Mesothelial cell of epicardium (in vitro differentiated cells): Measurements from ENCODE around the gene PLCB1. TPM values are rescaled to one million over a fixed set of nuclear protein-coding genes. Genes with fewer than 3 reads are reported as not detected.

Source experiments
- DNase-seq, 2 experiments: peaks; one replicate each; pipeline ENCODE4 v3.0.0; 2021; ENCODE audit warnings: low spot score in 2 of 2; ENCODE audit not compliant: unreplicated experiment in 2 of 2
- H3K27ac Mint-ChIP-seq: 2 replicates; pipeline ENCODE4 v1.8.0; 2021; ENCODE audit warnings: mixed read lengths
- H3K27me3 Mint-ChIP-seq: 2 replicates; pipeline ENCODE4 v1.8.0; 2021; ENCODE audit warnings: low read depth, mixed read lengths
- H3K36me3 Mint-ChIP-seq: 2 replicates; pipeline ENCODE4 v1.8.0; 2021; ENCODE audit warnings: mixed read lengths
- H3K4me1 Mint-ChIP-seq: 2 replicates; pipeline ENCODE4 v1.8.0; 2021; ENCODE audit warnings: mixed read lengths
- H3K4me3 Mint-ChIP-seq: 2 replicates; pipeline ENCODE4 v1.8.0; 2021; ENCODE audit warnings: mild to moderate bottlenecking, moderate library complexity, mixed read lengths
- H3K9me3 Mint-ChIP-seq: 2 replicates; pipeline ENCODE4 v1.8.0; 2021; ENCODE audit warnings: mixed read lengths
- total RNA-seq: library from RNA; stranded (reverse); gene quantifications from 3 replicates; pipeline ENCODE4 v1.2.1, GENCODE V29; 2021
- TF ChIP-seq, protein P1 (sequence below): fragments of 200-600 bp; sonication (generic); IDR thresholded peaks from one replicate; pipeline ENCODE4 v1.5.0; 2021; ENCODE audit warnings: antibody characterized with exemption; ENCODE audit not compliant: unreplicated experiment

PLCB1 gene
- total RNA-seq, 1 donor from 2014 or later: 41.5 TPM

DNA sequence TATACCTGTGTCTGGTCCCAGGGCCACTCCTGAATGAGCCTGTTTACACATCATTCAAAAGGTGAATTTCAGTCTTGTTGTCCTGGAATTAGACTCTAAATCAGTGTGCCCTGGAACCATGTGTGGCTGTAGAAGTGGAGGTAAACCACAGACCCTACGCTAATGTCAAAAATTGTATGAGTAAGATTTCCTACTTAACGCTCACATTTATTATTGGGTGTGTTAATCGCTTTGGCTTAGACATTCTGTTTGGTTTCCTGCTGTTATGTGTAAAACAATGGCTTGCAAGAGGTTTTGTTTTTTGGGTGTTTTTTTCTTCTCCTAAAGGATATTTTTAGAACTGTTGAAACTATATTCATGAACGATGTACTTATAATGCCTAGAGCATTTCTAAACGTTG is 19.3 kb downstream of the PLCB1 start:
- H3K27ac Mint-ChIP-seq: peak overlapping the region; percentile 70
- DNase-seq: no peak
- peaks cover 62% of the 10 kb centered on the region for H3K4me1 Mint-ChIP-seq
- no peaks in the 10 kb centered on the region for H3K9me3 Mint-ChIP-seq
- H3K27me3 Mint-ChIP-seq: no peaks in the 10 kb centered on the region
- TF ChIP-seq, protein P1, sequence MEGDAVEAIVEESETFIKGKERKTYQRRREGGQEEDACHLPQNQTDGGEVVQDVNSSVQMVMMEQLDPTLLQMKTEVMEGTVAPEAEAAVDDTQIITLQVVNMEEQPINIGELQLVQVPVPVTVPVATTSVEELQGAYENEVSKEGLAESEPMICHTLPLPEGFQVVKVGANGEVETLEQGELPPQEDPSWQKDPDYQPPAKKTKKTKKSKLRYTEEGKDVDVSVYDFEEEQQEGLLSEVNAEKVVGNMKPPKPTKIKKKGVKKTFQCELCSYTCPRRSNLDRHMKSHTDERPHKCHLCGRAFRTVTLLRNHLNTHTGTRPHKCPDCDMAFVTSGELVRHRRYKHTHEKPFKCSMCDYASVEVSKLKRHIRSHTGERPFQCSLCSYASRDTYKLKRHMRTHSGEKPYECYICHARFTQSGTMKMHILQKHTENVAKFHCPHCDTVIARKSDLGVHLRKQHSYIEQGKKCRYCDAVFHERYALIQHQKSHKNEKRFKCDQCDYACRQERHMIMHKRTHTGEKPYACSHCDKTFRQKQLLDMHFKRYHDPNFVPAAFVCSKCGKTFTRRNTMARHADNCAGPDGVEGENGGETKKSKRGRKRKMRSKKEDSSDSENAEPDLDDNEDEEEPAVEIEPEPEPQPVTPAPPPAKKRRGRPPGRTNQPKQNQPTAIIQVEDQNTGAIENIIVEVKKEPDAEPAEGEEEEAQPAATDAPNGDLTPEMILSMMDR: no peak
- no peak overlapping the region for H3K4me3 Mint-ChIP-seq
- no peaks in the 10 kb centered on the region for H3K36me3 Mint-ChIP-seq

DNA sequence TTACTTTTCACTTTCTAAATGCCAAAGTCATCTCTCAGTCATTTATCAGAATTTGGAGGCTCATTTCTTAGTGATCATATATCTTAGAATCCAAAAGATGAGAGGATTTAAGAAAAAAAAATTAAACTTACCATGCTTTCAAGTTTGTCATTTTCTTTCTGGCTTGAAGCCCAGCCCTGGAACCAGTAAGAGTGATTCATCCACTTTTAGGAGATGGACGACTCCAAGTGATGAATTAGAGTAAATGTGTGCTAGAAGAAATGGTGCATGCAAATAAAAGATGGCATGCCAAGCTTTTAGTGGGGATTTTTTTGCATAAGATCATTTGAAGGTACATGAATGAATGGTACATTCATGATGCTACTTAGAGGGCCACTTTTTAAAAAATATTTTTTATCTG is 20.1 kb downstream of the PLCB1 start:
- H3K36me3 Mint-ChIP-seq: no peaks in the 10 kb centered on the region
- TF ChIP-seq, protein P1: no peak
- H3K9me3 Mint-ChIP-seq: no peaks in the 10 kb centered on the region
- H3K4me3 Mint-ChIP-seq: no peak overlapping the region
- H3K27ac Mint-ChIP-seq: no peak overlapping the region
- no peak for DNase-seq
- H3K4me1 Mint-ChIP-seq: peaks cover 67% of the 10 kb centered on the region
- no peaks in the 10 kb centered on the region for H3K27me3 Mint-ChIP-seq

DNA sequence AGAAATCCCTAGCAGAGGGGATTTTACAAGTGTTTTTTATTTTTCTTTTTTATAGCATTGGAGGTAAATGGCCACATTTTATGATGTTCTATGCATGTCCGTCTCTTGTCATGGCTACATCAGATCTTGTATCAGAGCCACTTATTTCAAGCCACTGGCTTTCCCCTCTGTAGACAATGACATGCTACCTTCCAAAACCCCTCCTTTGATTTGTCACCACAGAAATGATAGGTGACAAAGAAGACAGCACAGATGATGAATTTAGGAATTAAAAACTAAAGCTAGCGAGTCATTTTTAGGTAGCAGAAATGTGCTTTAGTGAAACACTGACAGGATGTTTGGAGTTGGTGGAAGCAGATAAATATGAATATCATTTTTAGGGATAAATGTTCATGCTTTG is 20.8 kb downstream of the PLCB1 start:
- no peak overlapping the region for H3K4me3 Mint-ChIP-seq
- peaks cover under 1% of the 10 kb centered on the region for H3K36me3 Mint-ChIP-seq
- no peaks in the 10 kb centered on the region for H3K27me3 Mint-ChIP-seq
- H3K9me3 Mint-ChIP-seq: peaks cover under 1% of the 10 kb centered on the region
- TF ChIP-seq, protein P1: no peak
- H3K27ac Mint-ChIP-seq: peak overlapping the region; percentile 7
- no peak for DNase-seq
- H3K4me1 Mint-ChIP-seq: peaks cover 63% of the 10 kb centered on the region

DNA sequence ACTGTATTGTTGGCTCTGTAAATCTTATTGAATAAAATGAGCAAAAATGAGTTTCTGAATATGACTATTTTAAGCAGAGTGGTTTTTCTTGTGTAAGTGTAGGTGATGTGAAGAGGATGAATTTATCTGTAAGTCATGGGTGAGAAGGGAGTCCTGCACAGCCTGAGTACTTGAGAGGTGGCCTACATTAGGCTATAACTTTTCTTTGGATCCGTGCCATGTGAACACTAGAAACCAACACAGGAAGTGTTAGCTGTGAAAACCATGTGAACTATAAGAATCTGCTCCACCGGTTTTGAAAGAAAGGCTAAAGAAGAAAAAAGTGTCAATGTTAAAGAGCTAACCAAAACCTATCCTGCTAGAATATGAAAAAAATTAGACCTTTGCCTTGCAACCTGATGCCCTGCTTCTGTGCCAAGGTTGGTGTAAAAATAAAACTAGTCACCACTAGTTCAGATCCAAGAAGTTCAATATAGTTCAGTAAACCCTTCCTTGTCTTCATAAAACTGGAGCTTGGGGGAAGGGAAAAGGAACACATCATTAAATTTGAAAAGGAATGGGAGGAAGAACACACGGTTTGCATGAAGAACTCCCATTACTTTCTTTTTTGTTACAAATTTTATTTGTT is 21.3 kb downstream of the PLCB1 start:
- peaks cover 63% of the 10 kb centered on the region for H3K4me1 Mint-ChIP-seq
- TF ChIP-seq, protein P1: no peak

DNA sequence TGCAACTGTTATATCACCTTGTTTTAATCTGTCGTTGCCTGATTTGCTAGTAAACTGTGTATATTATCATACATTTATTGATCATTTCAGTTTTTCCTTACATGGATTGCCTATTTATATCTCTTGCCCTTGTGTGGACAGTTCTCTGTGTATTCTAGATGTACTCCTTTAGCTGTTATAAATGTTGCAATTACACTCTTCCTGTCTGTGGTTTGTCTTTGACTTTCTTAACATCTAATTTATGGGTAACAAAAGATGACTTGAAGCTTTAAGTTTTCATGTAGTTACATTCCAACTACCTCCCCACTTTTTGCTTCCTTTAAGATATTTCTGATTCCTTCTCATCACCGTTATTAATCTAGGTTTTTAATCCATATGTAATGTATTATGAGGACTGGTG is 22.6 kb downstream of the PLCB1 start:
- Mint-ChIP-seq H3K27me3 (no peaks in the 10 kb centered on the region), H3K36me3 (peaks cover 7% of the 10 kb centered on the region), H3K27ac (no peak overlapping the region), H3K9me3 (peaks cover 10% of the 10 kb centered on the region), H3K4me3 (no peak overlapping the region), H3K4me1 (peaks cover 59% of the 10 kb centered on the region)
- TF ChIP-seq, protein P1: no peak
- DNase-seq: no peak

More for the DNA sequence above, 21.3 kb downstream of the PLCB1 start:
- H3K36me3 Mint-ChIP-seq: peaks cover 6% of the 10 kb centered on the region
- no peaks in the 10 kb centered on the region for H3K27me3 Mint-ChIP-seq
- DNase-seq: no peak
- H3K9me3 Mint-ChIP-seq: peaks cover 6% of the 10 kb centered on the region
- peak overlapping the region; percentile 7 for H3K27ac Mint-ChIP-seq
- no peak overlapping the region for H3K4me3 Mint-ChIP-seq
